Astrocyte of the spinal cord (primary cell): Measurements from ENCODE around the gene YTHDC1.

Source experiments
- DNase-seq: peaks from one replicate; pipeline ENCODE4 v3.0.0; 2011; ENCODE audit warnings: low read depth, low spot score
- H3K4me3 ChIP-seq: 2 replicates; pipeline ENCODE4 v1.5.1; 2011; ENCODE audit warnings: low read depth, mild to moderate bottlenecking, low read length, moderate library complexity
- CTCF ChIP-seq: IDR thresholded peaks from 2 replicates; pipeline ENCODE4 v1.5.1; 2012; ENCODE audit warnings: low read depth, mild to moderate bottlenecking, low read length, inconsistent platforms
- in situ Hi-C: cut with HindIII; loops from 2 replicates; pipeline ENCODE4 v1.10.0; 2017; ENCODE audit warnings: low sequenced_read_pairs

The YTHDC1 gene

GRCh38 chr4:68272380-68272779, 77.5 kb downstream of the YTHDC1 start:
- no peak for TF ChIP-seq CTCF
- in situ Hi-C loops, result no loop called here
- peak; percentile 43 for DNase-seq
- peak overlapping the region; percentile 29 for H3K4me3 ChIP-seq

DNA sequence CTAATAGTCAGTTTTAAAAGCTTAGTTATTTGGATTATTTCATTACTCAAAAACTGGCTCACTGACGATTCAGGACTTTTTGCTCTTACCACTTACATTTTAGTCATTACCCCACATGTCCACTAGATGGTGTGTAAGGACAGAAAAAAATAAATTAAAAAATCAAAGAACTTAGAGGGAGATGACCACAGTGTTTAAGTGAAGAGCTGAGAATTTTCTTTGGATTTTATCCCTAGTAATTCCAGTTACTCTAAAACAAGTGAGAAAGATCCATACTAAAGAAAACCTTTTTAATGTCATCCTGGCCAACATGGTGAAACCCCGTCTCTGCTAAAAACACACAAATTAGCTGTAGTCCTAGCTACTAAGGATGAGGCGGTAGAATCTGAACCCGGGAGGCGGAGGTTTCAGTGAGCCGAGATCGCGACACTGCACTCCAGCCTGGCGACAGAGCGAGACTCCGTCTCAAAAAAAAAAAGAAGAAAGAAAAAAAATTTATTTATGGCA, 78.0 kb downstream of the YTHDC1 start:
- TF ChIP-seq CTCF, result peak; percentile 59
- in situ Hi-C loops, result no loop called here
- H3K4me3 ChIP-seq, result peak overlapping the region; percentile 29
- peak; percentile 84 for DNase-seq

DNA sequence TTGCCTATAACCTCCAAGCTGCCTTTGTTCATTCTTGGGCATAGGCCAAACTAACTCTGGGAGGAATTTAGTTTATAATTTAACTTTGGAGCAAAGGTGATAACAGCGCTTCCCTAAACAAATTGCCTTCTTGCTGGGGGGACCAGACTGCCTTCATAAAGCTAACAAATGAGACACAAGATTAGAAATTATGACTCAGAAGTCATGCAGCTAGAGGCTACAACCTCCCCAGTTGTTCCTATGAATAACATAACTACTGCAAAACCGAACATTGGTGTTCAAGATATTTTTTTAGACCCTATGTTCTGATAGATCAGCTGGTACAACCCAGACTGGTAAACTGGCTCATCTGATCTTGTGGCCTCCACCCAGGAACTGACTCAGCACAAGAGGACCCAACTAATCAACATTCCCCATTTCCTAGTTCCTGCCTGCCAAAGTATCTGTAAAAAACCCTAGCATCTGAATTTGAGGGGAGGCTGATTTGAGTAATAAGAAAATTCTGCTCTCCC, 82.4 kb downstream of the YTHDC1 start:
- TF ChIP-seq CTCF, result no peak
- no peak overlapping the region for H3K4me3 ChIP-seq
- DNase-seq, result peak; percentile 72
- in situ Hi-C loops, result no loop called here

- no peak for DNase-seq
- in situ Hi-C loops, result no loop called here
- no peak for TF ChIP-seq CTCF
- no peak overlapping the region for H3K4me3 ChIP-seq
Observed at GRCh38 chr4:68264875-68265565, 84.9 kb downstream of the YTHDC1 start.
